ENCODE data around the gene TCL1B. TPM values are rescaled to one million over a fixed set of nuclear protein-coding genes. Genes with fewer than 3 reads are reported as not detected.

TCL1B gene
- polyA plus RNA-seq, 1 donor (not counting 4 experiments of a cell fraction or from before 2014, with no cell fraction given), result not detected

DNA sequence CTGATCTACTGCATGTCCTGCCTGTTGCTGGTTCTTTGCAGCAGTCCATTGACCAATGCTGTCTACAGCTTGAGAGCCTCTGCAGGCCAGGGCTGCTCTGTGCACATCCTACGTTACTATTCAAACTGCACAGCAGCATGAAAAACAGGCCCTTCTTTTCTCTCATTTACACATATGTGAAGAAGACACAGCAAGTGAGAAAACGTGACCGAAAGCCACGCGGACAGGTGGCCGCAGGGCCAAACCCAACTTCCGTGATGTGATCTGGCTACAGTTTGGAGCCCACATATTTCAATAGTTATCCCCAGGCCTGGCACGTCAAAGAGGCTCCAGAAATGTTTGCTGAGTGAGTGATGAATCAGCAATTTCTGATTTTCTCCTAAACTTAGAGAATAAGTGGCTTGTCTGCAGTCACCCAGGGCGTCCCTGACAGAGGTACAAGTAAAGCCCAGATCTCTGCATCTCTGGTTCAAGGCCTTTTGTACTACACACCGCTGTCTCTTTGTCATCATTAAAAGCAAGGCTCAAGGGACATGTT, 17.9 kb upstream of the TCL1B start:
- H3K27ac ChIP-seq (ENCODE audit: control insufficient read depth, insufficient read depth, low read length), result no peak overlapping the region
- DNase-seq (ENCODE audit: low read depth, low spot score) (no peak), FAIRE-seq (no peak)
- H3K36me3 ChIP-seq (ENCODE audit: control insufficient read depth in 2 of 2, extremely low read depth in 1 of 2, insufficient read depth in 2 of 2, low read length in 2 of 2), result no peaks in the 10 kb centered on the region
- no peaks in the 10 kb centered on the region for H3K79me2 ChIP-seq (ENCODE audit: control insufficient read depth, insufficient read depth, low read length)
- H2AFZ ChIP-seq (ENCODE audit: control insufficient read depth, low read length), result no peak overlapping the region
- H3K9me3 ChIP-seq (ENCODE audit: control insufficient read depth, low read depth, low read length), result no peaks in the 10 kb centered on the region
- H3K27me3 ChIP-seq (ENCODE audit: control insufficient read depth, extremely low read depth, insufficient read depth, low read length), result peaks cover 3% of the 10 kb centered on the region
- dilution Hi-C loops (cut with MboI; ENCODE audit: extremely low pct_ligation_motif_present, low sequenced_read_pairs), result no loop called here
- H3K4me3 ChIP-seq (ENCODE audit: control insufficient read depth in 2 of 3, extremely low read depth in 1 of 3, insufficient read depth in 2 of 3, low read depth in 1 of 3, low read length in 3 of 3), result no peak overlapping the region
- H3K4me1 ChIP-seq (ENCODE audit: control insufficient read depth, extremely low read depth, insufficient read depth, low read length), result no peaks in the 10 kb centered on the region
- no peak overlapping the region for H3K4me2 ChIP-seq (ENCODE audit: control insufficient read depth, extremely low read depth, insufficient read depth, low read depth, low read length)
- no peaks in the 10 kb centered on the region for H4K20me1 ChIP-seq (ENCODE audit: control insufficient read depth, extremely low read depth, insufficient read depth, low read length)
- no peak for TF ChIP-seq EZH2 (IDR thresholded peaks at IDR 0.05; ENCODE audit: low read length)
- TF ChIP-seq, protein P1, sequence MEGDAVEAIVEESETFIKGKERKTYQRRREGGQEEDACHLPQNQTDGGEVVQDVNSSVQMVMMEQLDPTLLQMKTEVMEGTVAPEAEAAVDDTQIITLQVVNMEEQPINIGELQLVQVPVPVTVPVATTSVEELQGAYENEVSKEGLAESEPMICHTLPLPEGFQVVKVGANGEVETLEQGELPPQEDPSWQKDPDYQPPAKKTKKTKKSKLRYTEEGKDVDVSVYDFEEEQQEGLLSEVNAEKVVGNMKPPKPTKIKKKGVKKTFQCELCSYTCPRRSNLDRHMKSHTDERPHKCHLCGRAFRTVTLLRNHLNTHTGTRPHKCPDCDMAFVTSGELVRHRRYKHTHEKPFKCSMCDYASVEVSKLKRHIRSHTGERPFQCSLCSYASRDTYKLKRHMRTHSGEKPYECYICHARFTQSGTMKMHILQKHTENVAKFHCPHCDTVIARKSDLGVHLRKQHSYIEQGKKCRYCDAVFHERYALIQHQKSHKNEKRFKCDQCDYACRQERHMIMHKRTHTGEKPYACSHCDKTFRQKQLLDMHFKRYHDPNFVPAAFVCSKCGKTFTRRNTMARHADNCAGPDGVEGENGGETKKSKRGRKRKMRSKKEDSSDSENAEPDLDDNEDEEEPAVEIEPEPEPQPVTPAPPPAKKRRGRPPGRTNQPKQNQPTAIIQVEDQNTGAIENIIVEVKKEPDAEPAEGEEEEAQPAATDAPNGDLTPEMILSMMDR (optimal IDR thresholded peaks at IDR 0.05 in 1 of 3, IDR thresholded peaks at IDR 0.05 in 1 of 3, conservative IDR thresholded peaks at IDR 0.05 in 1 of 3; ENCODE audit: extremely low read depth in 1 of 3, insufficient read depth in 2 of 3, low read length in 3 of 3), result no peak
- no peak overlapping the region for H3K9ac ChIP-seq (ENCODE audit: control insufficient read depth, extremely low read depth, insufficient read depth, low read length)
- no peaks in the 10 kb centered on the region for H3K9me1 ChIP-seq (ENCODE audit: control insufficient read depth, extremely low read depth, insufficient read depth, low read length)

DNA sequence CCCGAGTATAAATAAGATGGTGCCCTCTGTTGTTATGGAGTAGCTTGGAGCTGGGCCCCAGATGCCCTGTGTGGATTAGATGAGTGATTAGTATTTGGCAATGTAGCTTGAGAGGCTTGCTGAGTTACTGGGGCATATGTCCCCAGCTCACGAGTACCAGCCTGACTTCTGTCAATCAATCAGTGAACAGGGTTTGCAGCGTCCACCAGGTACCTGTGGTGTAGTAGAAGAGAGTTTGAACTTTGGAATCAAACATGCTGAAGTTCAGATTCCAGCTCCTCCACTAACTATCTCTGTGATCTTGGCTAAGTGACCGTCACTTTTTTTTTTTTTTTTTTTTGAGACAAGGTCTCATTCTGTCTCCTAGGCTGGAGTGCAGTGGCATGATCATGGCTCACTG, 11.6 kb upstream of the TCL1B start:
- no peak overlapping the region for H3K27ac ChIP-seq (ENCODE audit: control insufficient read depth, insufficient read depth, low read length)
- H3K9me3 ChIP-seq (ENCODE audit: control insufficient read depth, low read depth, low read length), result no peaks in the 10 kb centered on the region
- H3K4me3 ChIP-seq (ENCODE audit: control insufficient read depth in 2 of 3, extremely low read depth in 1 of 3, insufficient read depth in 2 of 3, low read depth in 1 of 3, low read length in 3 of 3), result no peak overlapping the region
- no peaks in the 10 kb centered on the region for H3K27me3 ChIP-seq (ENCODE audit: control insufficient read depth, extremely low read depth, insufficient read depth, low read length)
- H3K9me1 ChIP-seq (ENCODE audit: control insufficient read depth, extremely low read depth, insufficient read depth, low read length), result no peaks in the 10 kb centered on the region
- FAIRE-seq (no peak), DNase-seq (ENCODE audit: low read depth, low spot score) (no peak)
- H3K4me1 ChIP-seq (ENCODE audit: control insufficient read depth, extremely low read depth, insufficient read depth, low read length), result no peaks in the 10 kb centered on the region
- no peaks in the 10 kb centered on the region for H3K79me2 ChIP-seq (ENCODE audit: control insufficient read depth, insufficient read depth, low read length)
- H2AFZ ChIP-seq (ENCODE audit: control insufficient read depth, low read length), result no peak overlapping the region
- no peak overlapping the region for H3K4me2 ChIP-seq (ENCODE audit: control insufficient read depth, extremely low read depth, insufficient read depth, low read depth, low read length)
- TF ChIP-seq, protein P1 (optimal IDR thresholded peaks at IDR 0.05 in 1 of 3, IDR thresholded peaks at IDR 0.05 in 1 of 3, conservative IDR thresholded peaks at IDR 0.05 in 1 of 3; ENCODE audit: extremely low read depth in 1 of 3, insufficient read depth in 2 of 3, low read length in 3 of 3), result no peak
- no peak for TF ChIP-seq EZH2 (IDR thresholded peaks at IDR 0.05; ENCODE audit: low read length)
- H4K20me1 ChIP-seq (ENCODE audit: control insufficient read depth, extremely low read depth, insufficient read depth, low read length), result no peaks in the 10 kb centered on the region
- H3K36me3 ChIP-seq (ENCODE audit: control insufficient read depth in 2 of 2, extremely low read depth in 1 of 2, insufficient read depth in 2 of 2, low read length in 2 of 2), result no peaks in the 10 kb centered on the region
- no peak overlapping the region for H3K9ac ChIP-seq (ENCODE audit: control insufficient read depth, extremely low read depth, insufficient read depth, low read length)
- dilution Hi-C loops (cut with MboI; ENCODE audit: extremely low pct_ligation_motif_present, low sequenced_read_pairs), result no loop called here
